ENCODE measurements around the gene LRP10. TPM values are rescaled to one million over a fixed set of nuclear protein-coding genes. Genes with fewer than 3 reads are reported as not detected.
A peak's percentile ranks its signal among the peaks of the same experiment; 100 is the strongest.

The LRP10 gene
- total RNA-seq, 2 donors from 2014 or later: 54.2 to 144 TPM

GRCh38 chr14:22837750-22838538, 33.6 kb upstream of the LRP10 start:
- no peak for DNase-seq (ENCODE audit: low spot score)
- H3K27me3 ChIP-seq: no peaks in the 10 kb centered on the region
- peaks cover 0 to 22% of the 10 kb centered on the region in 2 donors for H3K4me1 ChIP-seq
- H3K27ac ChIP-seq: peak overlapping the region; percentile 85 to 91
- H3K9me3 ChIP-seq: no peaks in the 10 kb centered on the region
- H3K36me3 ChIP-seq: peaks cover 26% of the 10 kb centered on the region
- no peak for TF ChIP-seq CTCF (IDR thresholded peaks at IDR 0.05)
- peak overlapping the region; percentile 83 to 89 for H3K4me3 ChIP-seq

- DNase-seq (ENCODE audit: low spot score): no peak
- Histone ChIP-seq H3K4me1 (peaks cover 0 to 22% of the 10 kb centered on the region in 2 donors), H3K9me3 (no peaks in the 10 kb centered on the region), H3K27ac (peak overlapping the region; percentile 85 to 91), H3K4me3 (peak overlapping the region; percentile 83 to 89), H3K27me3 (no peaks in the 10 kb centered on the region), H3K36me3 (peaks cover 28% of the 10 kb centered on the region)
- TF ChIP-seq CTCF (IDR thresholded peaks at IDR 0.05): no peak
Observed at GRCh38 chr14:22838631-22839041, 32.9 kb upstream of the LRP10 start.

GRCh38 chr14:22839159-22839779, 32.3 kb upstream of the LRP10 start:
- TF ChIP-seq CTCF (IDR thresholded peaks at IDR 0.05): no peak
- Histone ChIP-seq H3K27ac (peak overlapping the region; percentile 85 to 91), H3K36me3 (peaks cover 30% of the 10 kb centered on the region), H3K4me1 (peaks cover 0 to 22% of the 10 kb centered on the region in 2 donors), H3K9me3 (no peaks in the 10 kb centered on the region), H3K27me3 (no peaks in the 10 kb centered on the region), H3K4me3 (peak overlapping the region in 1 of 2 donors; percentile 89)
- DNase-seq (ENCODE audit: low spot score): no peak

GRCh38 chr14:22841311-22841710, 30.2 kb upstream of the LRP10 start:
- H3K27me3 ChIP-seq: no peaks in the 10 kb centered on the region
- H3K9me3 ChIP-seq: no peaks in the 10 kb centered on the region
- peaks cover 0 to 27% of the 10 kb centered on the region in 2 donors for H3K4me1 ChIP-seq
- H3K27ac ChIP-seq: no peak overlapping the region
- H3K36me3 ChIP-seq: peaks cover 50% of the 10 kb centered on the region
- no peak for TF ChIP-seq CTCF (IDR thresholded peaks at IDR 0.05)
- DNase-seq (ENCODE audit: low spot score): no peak
- H3K4me3 ChIP-seq: no peak overlapping the region

- no peak for TF ChIP-seq CTCF (IDR thresholded peaks at IDR 0.05)
- Histone ChIP-seq H3K27me3 (no peaks in the 10 kb centered on the region), H3K27ac (no peak overlapping the region), H3K4me1 (peaks cover 0 to 32% of the 10 kb centered on the region in 2 donors), H3K36me3 (peaks cover 55% of the 10 kb centered on the region), H3K9me3 (no peaks in the 10 kb centered on the region), H3K4me3 (no peak overlapping the region)
- no peak for DNase-seq (ENCODE audit: low spot score)
Observed at GRCh38 chr14:22841769-22842168, 29.8 kb upstream of the LRP10 start.

Measured in right atrium auricular region (tissue), 2 donors.